K562 (cell line): ENCODE data around the gene TAS2R14. TPM values are rescaled to one million over a fixed set of nuclear protein-coding genes. Genes with fewer than 3 reads are reported as not detected.

ENCODE experiments used
- ATAC-seq: fragments of 200-7000 bp; cut with Tn5 transposase; 3 replicates; pipeline ENCODE4 v1.9.1; 2020; ENCODE audit warnings: moderate library complexity
- BruUV-seq: library from RNA; stranded (reverse); fragments of 400-500 nt; replicated peaks from 2 replicates; lab custom pipeline; 2021; lab: Mats Ljungman, UMichigan
- CTCF ChIA-PET: fragments of 300-600 bp; formaldehyde crosslinking; extraction: SDS; loops from one replicate; lab custom pipeline; 2021; ENCODE audit warnings: low intra/inter-chr PET ratio; lab: Yijun Ruan, JAX
- POLR2A ChIA-PET: fragments of 300-600, 350-650 bp; sonication (Branson Sonifier 250); formaldehyde crosslinking; extraction: SDS; loops from one replicate; lab custom pipeline; 2021; ENCODE audit warnings: antibody characterized with exemption, inconsistent platforms; lab: Yijun Ruan, JAX
- DNase-seq, 4 experiments: peaks; one replicate each; pipeline versions ENCODE4 v3.0.0 to v3.0.0-alpha.2; 2011 to 2018; ENCODE audit warnings: low spot score in 3 of 4, mixed read lengths in 3 of 4; ENCODE audit errors: extremely low read depth in 1 of 4
- FAIRE-seq: peaks from 2 replicates; lab custom pipeline; 2011; peaks lifted over from hg19 to GRCh38; lab: Jason Lieb, UNC
- H2AFZ ChIP-seq: 2 replicates; pipeline ENCODE4 v1.6.0; 2011; ENCODE audit warnings: low read depth, low read length, control low read depth, inconsistent platforms
- H3K27ac ChIP-seq: fragments of 200-600 bp; 3 replicates; pipeline ENCODE4 v1.8.0; 2011; ENCODE audit warnings: low read depth, mild to moderate bottlenecking, control low read depth, inconsistent platforms, low read length, moderate library complexity, mixed read lengths; ENCODE audit errors: extremely low read depth
- H3K27me3 ChIP-seq, 2 experiments: fragments of 300-600 bp in 1 of 2; 2 replicates in 1 of 2; 3 replicates in 1 of 2; pipeline versions ENCODE4 v1.6.0 to v1.8.0; 2011; ENCODE audit warnings: inconsistent platforms in 2 of 2, low read length in 2 of 2, mild to moderate bottlenecking in 1 of 2, mixed read lengths in 1 of 2, moderate library complexity in 1 of 2; ENCODE audit not compliant: control insufficient read depth in 2 of 2, insufficient read depth in 2 of 2
- H3K36me3 ChIP-seq: fragments of 300-600 bp; 3 replicates; pipeline ENCODE4 v1.8.0; 2011; ENCODE audit warnings: mild to moderate bottlenecking, low read length, inconsistent platforms; ENCODE audit not compliant: control insufficient read depth, insufficient read depth
- H3K4me1 ChIP-seq, 2 experiments: fragments of 200-600 bp in 1 of 2; replicated peaks in 1 of 2; 2 replicates in 1 of 2; 3 replicates in 1 of 2; pipeline versions ENCODE4 v1.5.1 to v1.8.0; 2011; ENCODE audit warnings: inconsistent platforms in 2 of 2, low read length in 2 of 2, mild to moderate bottlenecking in 1 of 2, mixed read lengths in 1 of 2, moderate library complexity in 1 of 2; ENCODE audit not compliant: control insufficient read depth in 2 of 2, insufficient read depth in 2 of 2
- H3K4me2 ChIP-seq: 2 replicates; pipeline ENCODE4 v1.6.1; 2011; ENCODE audit warnings: low read length, control low read depth, inconsistent platforms, mixed read lengths; ENCODE audit not compliant: insufficient read depth
- H3K4me3 ChIP-seq: fragments of 200-600 bp; sonication (generic), shearing (Covaris generic); 2 replicates; pipeline ENCODE4 v1.5.1; 2016; ENCODE audit warnings: control low read depth, inconsistent platforms
- H3K79me2 ChIP-seq: fragments of 200-600 bp; 3 replicates; pipeline ENCODE4 v1.8.0; 2011; ENCODE audit warnings: low read length, inconsistent platforms; ENCODE audit not compliant: control insufficient read depth, insufficient read depth
- H3K9ac ChIP-seq, 2 experiments: 2 replicates each; pipeline versions ENCODE4 v1.6.0 to v1.6.1; 2011; ENCODE audit warnings: low read depth in 2 of 2, low read length in 2 of 2, control low read depth in 1 of 2, inconsistent platforms in 1 of 2, mild to moderate bottlenecking in 1 of 2, mixed read lengths in 1 of 2; ENCODE audit not compliant: insufficient read depth in 1 of 2
- H3K9me1 ChIP-seq: one replicate; pipeline ENCODE4 v1.6.0; 2011; ENCODE audit warnings: inconsistent platforms, mild to moderate bottlenecking, low read length, moderate library complexity; ENCODE audit not compliant: control insufficient read depth, insufficient read depth
- H3K9me3 ChIP-seq: replicated peaks from 2 replicates; pipeline ENCODE4 v1.5.1; 2011; ENCODE audit warnings: low read depth, low read length, inconsistent platforms; ENCODE audit not compliant: control insufficient read depth, insufficient read depth
- H4K20me1 ChIP-seq: replicated peaks from 2 replicates; pipeline ENCODE4 v1.6.1; 2011; ENCODE audit warnings: low read length, inconsistent platforms, mixed read lengths; ENCODE audit not compliant: control insufficient read depth, insufficient read depth
- CREB1 ChIP-seq, 2 experiments: sonication (generic) in 1 of 2; formaldehyde crosslinking in 1 of 2; IDR thresholded peaks; 2 replicates each; pipeline versions ENCODE4 v1.6.1 to v1.8.0; 2012 to 2022; ENCODE audit warnings: inconsistent platforms in 1 of 2, mild to moderate bottlenecking in 1 of 2, missing genetic modification reagents in 1 of 2, moderate library complexity in 1 of 2
- ELK1 ChIP-seq: sonication (generic); formaldehyde crosslinking; IDR thresholded peaks from 2 replicates; pipeline ENCODE4 v1.8.1; 2022; ENCODE audit warnings: missing genetic modification reagents
- ETS1 ChIP-seq: conservative IDR thresholded peaks from 2 replicates; pipeline ENCODE4 v1.6.1; 2011; ENCODE audit warnings: low read depth, mild to moderate bottlenecking, low read length; ENCODE audit not compliant: control insufficient read depth
- L3MBTL2 ChIP-seq: fragments of 450-650 bp; IDR thresholded peaks from 2 replicates; pipeline ENCODE4 v1.6.1; 2016; ENCODE audit warnings: mild to moderate bottlenecking, moderate library complexity
- NONO ChIP-seq, 2 experiments: fragments of 200-400 bp in 1 of 2; fragments of 450-650 bp in 1 of 2; formaldehyde crosslinking in 1 of 2; IDR thresholded peaks; 2 replicates each; pipeline ENCODE4 v1.6.1; 2017; ENCODE audit warnings: low read depth in 2 of 2, mild to moderate bottlenecking in 2 of 2, moderate library complexity in 2 of 2, low read length in 1 of 2
- PTBP1 ChIP-seq: fragments of 200-400 bp; formaldehyde crosslinking; IDR thresholded peaks from 2 replicates; pipeline ENCODE4 v1.6.1; 2017; ENCODE audit warnings: low read depth, low read length
- SAP30 ChIP-seq: fragments of 200-600 bp; sonication (generic); IDR thresholded peaks from 2 replicates; pipeline ENCODE4 v1.6.1; 2012; ENCODE audit warnings: borderline replicate concordance, low read depth, mild to moderate bottlenecking, moderate library complexity, low read length, control low read depth, inconsistent platforms; ENCODE audit not compliant: insufficient read depth, poor library complexity, severe bottlenecking
- SIRT6 ChIP-seq: IDR thresholded peaks from one replicate; pipeline ENCODE4 v1.6.1; 2012; ENCODE audit warnings: low read depth, mild to moderate bottlenecking, control low read depth, inconsistent platforms, low read length, moderate library complexity
- STAG1 ChIP-seq: sonication (generic); formaldehyde crosslinking; IDR thresholded peaks from 2 replicates; pipeline ENCODE4 v1.5.0; 2020; ENCODE audit warnings: missing genetic modification reagents, borderline replicate concordance
- TGIF2 ChIP-seq: sonication (generic); formaldehyde crosslinking; IDR thresholded peaks from 2 replicates; pipeline ENCODE4 v1.8.1; 2022; ENCODE audit warnings: mild to moderate bottlenecking, missing genetic modification reagents, moderate library complexity
- WGBS: fragments of 100-300 bp; shearing (Covaris generic); methylation state at CpG from one replicate; pipeline ENCODE4 v1.1.6; 2016; ENCODE audit warnings: low coverage, mixed read lengths; ENCODE audit not compliant: insufficient coverage; ENCODE audit errors: missing lambda C conversion rate; 5-methylcytosine and 5-hydroxymethylcytosine counted together
- in situ Hi-C: fragments of 300-500 bp; cut with MboI; formaldehyde crosslinking; loops from 4 replicates; pipeline ENCODE4 v1.15.0; 2018; ENCODE audit warnings: inconsistent platforms, mixed read lengths
- intact Hi-C: fragments of 100-400 bp; cut with micrococcal nuclease; formaldehyde crosslinking; loops from 2 replicates; pipeline ENCODE4 v1.14.2; 2022
- polyA plus RNA-seq, 8 experiments: library from polyadenylated mRNA; depleted of rRNA in 4 of 8; stranded (reverse) in 5 of 8; unstranded in 3 of 8; fragments of >200 nt; fragmentation: Nextera tagmentation in 2 of 8; fragmentation: Illumina TruSeq in 1 of 8; extraction: Ambion mirVana in 2 of 8; extraction: Trizol in 1 of 8; gene quantifications; 2 replicates each; pipeline versions ENCODE4 v1.2.1 to v1.2.3, GENCODE V29; 2011 to 2014; ENCODE audit warnings: inconsistent platforms in 1 of 8, missing spikeins in 1 of 8
- total RNA-seq, 7 experiments: library from RNA; depleted of rRNA in 6 of 7; stranded (reverse); fragments of >200 nt in 6 of 7; fragmentation: Illumina TruSeq in 2 of 7; extraction: Trizol in 2 of 7; gene quantifications; 2 replicates each; pipeline versions ENCODE4 v1.2.1 to v1.2.3, GENCODE V29; 2011 to 2021; ENCODE audit warnings: low replicate concordance in 1 of 7

Gene TAS2R14
- total and polyA plus RNA-seq, 9 of the 15 experiments (the other 6 are each of a cell fraction or from before 2014, with no cell fraction given), result 1.2 to 4.2 (median 2.4) TPM

GRCh38 chr12:10896854-10897253, 42.2 kb downstream of the TAS2R14 start:
- no TSS peak for BruUV-seq
- FAIRE-seq, result no peak

More at GRCh38 chr12:10896854-10897253, 42.2 kb downstream of the TAS2R14 start:
- ChIA-PET POLR2A (no interaction called here), CTCF (no interaction called here)
- Histone ChIP-seq H3K9me3 (no peaks in the 10 kb centered on the region), H3K79me2 (no peaks in the 10 kb centered on the region), H3K27ac (no peak overlapping the region), H3K36me3 (no peaks in the 10 kb centered on the region), H3K27me3 (no peaks in the 10 kb centered on the region), H3K4me2 (no peak overlapping the region), H3K9ac (no peak overlapping the region), H4K20me1 (no peaks in the 10 kb centered on the region), H3K9me1 (no peaks in the 10 kb centered on the region), H3K4me3 (no peak overlapping the region), H3K4me1 (no peaks in the 10 kb centered on the region; a peak in 1 of 5 replicates), H2AFZ (no peak overlapping the region)
- 91% methylated on average over 5 of the region's 5 CpGs for WGBS
- DNase-seq, result no peak
- ATAC-seq, result no peak
- TF ChIP-seq SAP30, result no peak
- TF ChIP-seq SIRT6, result no peak
- TF ChIP-seq L3MBTL2, result no peak
- TF ChIP-seq PTBP1, result no peak
- no peak for TF ChIP-seq STAG1 (CRISPR knock-in tag)
- no peak for TF ChIP-seq ELK1 (CRISPR knock-in tag)
- no peak for TF ChIP-seq NONO (IDR thresholded peaks at IDR 0.05; ENCODE audit: low read depth in 2 of 2, low read length in 1 of 2)
- no peak for TF ChIP-seq ETS1
- TF ChIP-seq CREB1 (IDR thresholded peaks at IDR 0.05), result no peak
- no peak for TF ChIP-seq CREB1 (CRISPR knock-in tag; IDR thresholded peaks at IDR 0.05)
- no peak for TF ChIP-seq TGIF2 (CRISPR knock-in tag)
- in situ Hi-C loops, result no loop called here
- intact Hi-C loops, result no loop called here
